Activated T-helper 17 cell treated with anti-CD3 and anti-CD28 coated beads, Interleukin-2, amount 50 U/mL, for 72 hours (primary cell): ENCODE data around the gene RARG. TPM values are rescaled to one million over a fixed set of nuclear protein-coding genes. Genes with fewer than 3 reads are reported as not detected.
A peak's percentile ranks its signal among the peaks of the same experiment; 100 is the strongest.
"Not testable (repeated sequence)": the region's sequence is repeated elsewhere in the genome, so short reads cannot be mapped to it uniquely, and the experiment has no call there.

Source experiments
- ATAC-seq: fragments of 150-1000 bp; cut with Tn5 transposase; replicated peaks from 2 replicates; pipeline ENCODE4 v1.10.0; 2021; ENCODE audit warnings: mild to moderate bottlenecking, moderate library complexity
- H3K27ac Mint-ChIP-seq: one replicate; pipeline ENCODE4 v1.8.0; 2022; ENCODE audit warnings: mixed read lengths
- H3K27me3 Mint-ChIP-seq: one replicate; pipeline ENCODE4 v1.8.0; 2022; ENCODE audit warnings: mixed read lengths
- H3K36me3 Mint-ChIP-seq: one replicate; pipeline ENCODE4 v1.8.0; 2022; ENCODE audit warnings: low read depth, mild to moderate bottlenecking, mixed read lengths
- H3K4me1 Mint-ChIP-seq: one replicate; pipeline ENCODE4 v1.8.0; 2022; ENCODE audit warnings: mixed read lengths
- H3K4me3 Mint-ChIP-seq: one replicate; pipeline ENCODE4 v1.8.0; 2022; ENCODE audit warnings: mild to moderate bottlenecking, mixed read lengths
- H3K9me3 Mint-ChIP-seq: one replicate; pipeline ENCODE4 v1.8.0; 2022; ENCODE audit warnings: mixed read lengths
- total RNA-seq, 2 donors: library from RNA; stranded (reverse); gene quantifications; one replicate each; pipeline ENCODE4 v1.2.3, GENCODE V29; 2022

Gene RARG
- total RNA-seq, 2 donors from 2014 or later = 28.5 to 58.3 TPM

GRCh38 chr12:53173085-53173715 lies 58.8 kb downstream of the RARG start:
- H3K36me3 Mint-ChIP-seq = no peaks in the 10 kb centered on the region
- H3K27me3 Mint-ChIP-seq = no peaks in the 10 kb centered on the region
- H3K4me3 Mint-ChIP-seq = no peak overlapping the region
- no peaks in the 10 kb centered on the region for H3K9me3 Mint-ChIP-seq
- peak overlapping the region; percentile 59 for H3K27ac Mint-ChIP-seq
- peaks cover 5% of the 10 kb centered on the region for H3K4me1 Mint-ChIP-seq
- ATAC-seq = no peak

- ATAC-seq = no peak
- H3K4me1 Mint-ChIP-seq = peaks cover 5% of the 10 kb centered on the region
- H3K36me3 Mint-ChIP-seq = no peaks in the 10 kb centered on the region
- no peak overlapping the region for H3K4me3 Mint-ChIP-seq
- peak overlapping the region; percentile 59 for H3K27ac Mint-ChIP-seq
- H3K27me3 Mint-ChIP-seq = no peaks in the 10 kb centered on the region
- no peaks in the 10 kb centered on the region for H3K9me3 Mint-ChIP-seq
Observed at GRCh38 chr12:53172352-53172751, 59.7 kb downstream of the RARG start.

- ATAC-seq = no peak
- Mint-ChIP-seq H3K9me3 (no peaks in the 10 kb centered on the region), H3K36me3 (no peaks in the 10 kb centered on the region), H3K4me3 (no peak overlapping the region), H3K27ac (no peak overlapping the region), H3K27me3 (no peaks in the 10 kb centered on the region), H3K4me1 (peaks cover 5% of the 10 kb centered on the region)
Observed at GRCh38 chr12:53171725-53172329, 60.2 kb downstream of the RARG start.

DNA sequence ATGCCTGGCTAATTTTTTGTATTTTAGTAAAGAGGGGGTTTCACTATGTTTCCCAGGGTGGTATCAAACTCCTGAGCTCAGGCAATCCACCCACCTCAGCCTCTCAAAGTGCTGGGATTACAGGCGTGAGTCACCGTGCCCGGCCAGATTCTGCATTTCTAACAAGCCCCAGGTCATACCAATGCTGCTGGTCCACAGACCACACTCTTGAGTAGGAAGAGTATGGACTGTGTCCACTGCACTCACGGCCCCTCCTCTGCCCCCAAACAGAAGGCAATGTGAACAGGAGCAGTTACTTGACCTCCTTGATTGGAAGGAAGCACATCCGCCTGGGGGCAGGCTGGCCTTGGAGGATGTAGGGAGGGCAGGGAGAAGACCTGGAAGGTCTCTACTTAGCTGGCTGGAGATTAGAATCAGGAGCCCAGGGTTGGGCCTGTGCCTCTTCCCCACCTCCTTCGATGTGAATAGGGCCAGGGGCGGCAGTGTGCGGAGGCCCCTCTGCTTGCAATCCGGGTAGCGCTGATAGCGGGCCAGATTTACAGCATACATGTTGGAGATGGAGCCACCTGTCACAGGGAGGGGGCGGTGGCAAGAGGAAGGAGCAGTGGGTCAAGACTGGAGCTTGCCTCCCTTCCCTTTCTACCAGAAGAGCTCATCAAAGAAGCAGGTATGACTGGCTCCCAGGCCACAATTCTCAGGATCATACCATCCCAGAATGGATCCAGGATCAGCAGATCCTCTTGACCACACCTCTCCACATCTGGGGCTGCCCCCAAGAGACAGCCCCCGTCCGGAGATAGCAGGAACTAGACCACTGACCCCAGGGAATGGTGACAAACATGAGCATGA lies 60.9 kb downstream of the RARG start:
- ATAC-seq = no peak
- H3K4me3 Mint-ChIP-seq = no peak overlapping the region
- H3K27ac Mint-ChIP-seq = no peak overlapping the region
- H3K36me3 Mint-ChIP-seq = no peaks in the 10 kb centered on the region
- peaks cover 5% of the 10 kb centered on the region for H3K4me1 Mint-ChIP-seq
- no peaks in the 10 kb centered on the region for H3K27me3 Mint-ChIP-seq
- H3K9me3 Mint-ChIP-seq = no peaks in the 10 kb centered on the region

GRCh38 chr12:53170215-53170614 lies 61.8 kb downstream of the RARG start:
- H3K4me3 Mint-ChIP-seq = no peak overlapping the region
- H3K36me3 Mint-ChIP-seq = no peaks in the 10 kb centered on the region
- H3K27ac Mint-ChIP-seq = peak overlapping the region; percentile 17
- no peaks in the 10 kb centered on the region for H3K4me1 Mint-ChIP-seq
- no peaks in the 10 kb centered on the region for H3K9me3 Mint-ChIP-seq
- ATAC-seq = no peak
- H3K27me3 Mint-ChIP-seq = no peaks in the 10 kb centered on the region

- no peaks in the 10 kb centered on the region for H3K36me3 Mint-ChIP-seq
- no peaks in the 10 kb centered on the region for H3K9me3 Mint-ChIP-seq
- H3K27ac Mint-ChIP-seq = peak overlapping the region; percentile 17
- no peak overlapping the region for H3K4me3 Mint-ChIP-seq
- H3K27me3 Mint-ChIP-seq = no peaks in the 10 kb centered on the region
- no peak for ATAC-seq
- no peaks in the 10 kb centered on the region for H3K4me1 Mint-ChIP-seq
Observed at GRCh38 chr12:53169644-53170043, 62.4 kb downstream of the RARG start.

DNA sequence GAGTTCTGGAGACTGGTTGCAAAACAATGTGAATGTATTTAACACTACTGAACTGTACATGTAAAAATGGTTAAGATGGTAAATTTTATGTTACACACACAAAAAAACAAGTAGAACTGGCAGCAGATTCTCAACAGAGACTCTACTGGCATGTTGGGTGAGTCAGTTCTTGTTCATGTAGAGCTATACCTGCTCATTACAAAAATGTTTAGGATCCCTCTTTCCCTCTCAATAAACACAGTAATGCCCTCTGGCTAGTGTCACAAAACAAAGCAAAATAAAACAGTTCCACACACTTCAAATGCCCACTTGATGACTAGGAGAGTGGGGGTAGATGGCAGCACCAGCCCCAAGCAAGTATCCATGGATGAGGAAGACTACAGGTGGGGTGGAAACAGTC lies 65.2 kb downstream of the RARG start:
- ATAC-seq = no peak
- Mint-ChIP-seq H3K4me1 (no peaks in the 10 kb centered on the region), H3K9me3 (no peaks in the 10 kb centered on the region), H3K4me3 (no peak overlapping the region), H3K27ac (no peak overlapping the region), H3K36me3 (no peaks in the 10 kb centered on the region), H3K27me3 (no peaks in the 10 kb centered on the region)

- H3K9me3 Mint-ChIP-seq, H3K27ac Mint-ChIP-seq, ATAC-seq, H3K36me3 Mint-ChIP-seq, H3K4me1 Mint-ChIP-seq, H3K27me3 Mint-ChIP-seq, H3K4me3 Mint-ChIP-seq: not testable (repeated sequence)
Observed at GRCh38 chr12:53163008-53163407, 69.0 kb downstream of the RARG start.

GRCh38 chr12:53161119-53161911 lies 70.7 kb downstream of the RARG start:
- peaks cover 10% of the 10 kb centered on the region for H3K4me1 Mint-ChIP-seq
- H3K27me3 Mint-ChIP-seq = no peaks in the 10 kb centered on the region
- no peaks in the 10 kb centered on the region for H3K9me3 Mint-ChIP-seq
- H3K36me3 Mint-ChIP-seq = no peaks in the 10 kb centered on the region
- no peak overlapping the region for H3K27ac Mint-ChIP-seq
- no peak overlapping the region for H3K4me3 Mint-ChIP-seq
- ATAC-seq = no peak

DNA sequence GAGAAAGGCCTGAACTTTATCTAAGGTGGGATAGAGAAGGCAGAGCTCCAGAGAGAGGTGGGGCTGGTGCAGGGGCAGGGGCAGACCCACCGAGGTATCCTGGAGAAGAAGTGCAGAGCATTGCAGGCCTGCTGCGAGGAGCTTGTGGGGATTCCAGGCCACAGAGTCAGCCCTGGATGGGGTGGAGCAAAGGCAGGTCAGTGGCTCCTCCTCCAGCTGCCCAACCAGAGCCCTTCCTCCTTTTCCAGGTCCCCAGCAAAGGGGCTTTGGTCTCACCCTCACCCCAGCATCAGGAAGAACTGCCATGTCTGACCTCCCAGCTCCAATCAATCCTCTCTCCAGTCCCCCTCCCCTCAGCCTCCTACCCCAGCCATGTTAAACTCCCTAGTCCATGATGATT lies 71.3 kb downstream of the RARG start:
- no peak overlapping the region for H3K4me3 Mint-ChIP-seq
- H3K4me1 Mint-ChIP-seq = peaks cover 10% of the 10 kb centered on the region
- H3K27me3 Mint-ChIP-seq = no peaks in the 10 kb centered on the region
- H3K27ac Mint-ChIP-seq = no peak overlapping the region
- no peak for ATAC-seq
- H3K36me3 Mint-ChIP-seq = no peaks in the 10 kb centered on the region
- H3K9me3 Mint-ChIP-seq = no peaks in the 10 kb centered on the region

Other genes with a start within 250 kb of the RARG start
- 100 to 1,000 TPM; 536 to 964 TPM for gene EIF4B, start 225.8 kb downstream of the RARG start, total RNA-seq
- 1 to 10 TPM in 1 of 2 donors, under 1 TPM in 1; 0.69 to 4.6 TPM for gene TNS2, start 182.1 kb downstream of the RARG start, total RNA-seq
- gene SPRYD3, start 152.8 kb downstream of the RARG start, total RNA-seq = 10 to 100 TPM; 25.4 to 28.8 TPM
- gene IGFBP6, start 134.5 kb downstream of the RARG start, total RNA-seq = 1 to 10 TPM in 1 of 2 donors, under 1 TPM in 1; 0.45 to 6.0 TPM
- gene SOAT2, start 128.7 kb downstream of the RARG start, total RNA-seq = 1 to 10 TPM in 1 of 2 donors, under 1 TPM in 1; 0.28 to 1.1 TPM
- 10 to 100 TPM; 41.8 to 42.3 TPM for gene ZNF740, start 51.5 kb downstream of the RARG start, total RNA-seq
- gene CSAD, start 51.3 kb downstream of the RARG start, total RNA-seq = 10 to 100 TPM; 29.8 to 43.5 TPM
- 100 to 1,000 TPM; 183 to 187 TPM for gene ITGB7, start 25.0 kb downstream of the RARG start, total RNA-seq
- gene ESPL1, start 36.1 kb upstream of the RARG start, total RNA-seq = 10 to 100 TPM; 80.1 to 92.1 TPM
- gene PFDN5, start 63.3 kb upstream of the RARG start, total RNA-seq = 100 to 1,000 TPM; 250 to 347 TPM
- 10 to 100 TPM; 48.7 to 76.5 TPM for gene MYG1, start 67.5 kb upstream of the RARG start, total RNA-seq
- gene AAAS, start 89.4 kb upstream of the RARG start, total RNA-seq = 10 to 100 TPM; 42.3 to 44.8 TPM
- not detected for gene SP7, start 104.1 kb upstream of the RARG start, total RNA-seq
- 10 to 100 TPM; 80.9 to 91.5 TPM for gene SP1, start 148.0 kb upstream of the RARG start, total RNA-seq
- not detected for gene AMHR2, start 191.6 kb upstream of the RARG start, total RNA-seq
- gene PRR13, start 209.5 kb upstream of the RARG start, total RNA-seq = 100 to 1,000 TPM; 193 to 216 TPM
- gene PCBP2, start 219.9 kb upstream of the RARG start, total RNA-seq = 100 to 1,000 TPM; 763 to 862 TPM